ENCODE results near the gene SULT1C2.

GRCh38 chr2:108315444-108315934, 26.8 kb downstream of the SULT1C2 start:
- TF ChIP-seq POLR2A (IDR thresholded peaks at IDR 0.05) = no peak
- TF ChIP-seq CTCF (IDR thresholded peaks at IDR 0.05) = no peak
